ENCODE data around the gene UBAC2. TPM values are rescaled to one million over a fixed set of nuclear protein-coding genes. Genes with fewer than 3 reads are reported as not detected.
A peak's percentile ranks its signal among the peaks of the same experiment; 100 is the strongest.

UBAC2 gene
- polyA plus RNA-seq, 3 donors, result 59.6 to 113 (median 96.7) TPM

DNA sequence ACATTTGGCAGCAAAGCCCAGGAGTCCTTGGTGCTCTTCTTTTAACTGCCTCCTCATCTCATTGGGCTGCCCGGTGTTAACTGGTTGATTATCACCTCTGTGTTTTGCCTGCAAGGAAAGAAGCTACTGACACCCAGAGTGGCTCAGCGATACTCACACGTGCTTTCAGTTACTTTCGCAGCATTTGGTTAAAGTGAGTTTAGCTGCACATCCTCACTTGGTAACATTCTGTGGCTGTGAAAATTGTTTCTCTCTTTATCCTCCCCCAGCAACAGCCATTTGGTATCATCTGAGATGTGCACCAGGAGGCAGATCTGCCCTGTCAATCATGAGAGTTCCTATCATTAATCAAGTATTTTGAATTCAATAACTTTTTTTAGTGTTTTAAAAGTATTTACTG is 151.1 kb downstream of the UBAC2 start:
- Histone ChIP-seq H3K36me3 (replicated peaks in 1 of 2; ENCODE audit: control insufficient read depth in 1 of 2, insufficient read depth in 2 of 2, low read length in 2 of 2) (peaks cover 36 to 74% of the 10 kb centered on the region in 2 donors), H2AFZ (ENCODE audit: insufficient read depth, low read depth, low read length, poor library complexity, severe bottlenecking) (no peak overlapping the region), H3K4me1 (ENCODE audit: control insufficient read depth in 1 of 2, insufficient read depth in 2 of 2, low read length in 2 of 2) (peaks cover 25 to 31% of the 10 kb centered on the region in 2 donors), H3K27ac (ENCODE audit: low read depth in 1 of 2, low read length in 2 of 2) (no peak overlapping the region), H3K9me3 (replicated peaks in 1 of 2; ENCODE audit: control insufficient read depth in 1 of 2, insufficient read depth in 1 of 2, low read length in 2 of 2) (no peaks in the 10 kb centered on the region), H3K27me3 (ENCODE audit: control insufficient read depth in 2 of 2, insufficient read depth in 2 of 2, low read length in 2 of 2) (no peaks in the 10 kb centered on the region), H3K79me2 (ENCODE audit: insufficient read depth, low read length) (peaks cover 4% of the 10 kb centered on the region), H4K20me1 (ENCODE audit: insufficient read depth, low read length) (no peaks in the 10 kb centered on the region), H3K4me3 (replicated peaks in 1 of 3; ENCODE audit: low read depth in 2 of 3, low read length in 3 of 3) (no peak overlapping the region), H3K4me2 (replicated peaks; ENCODE audit: extremely low read depth, low read length, poor library complexity, severe bottlenecking) (no peak overlapping the region), H3K9ac (ENCODE audit: insufficient read depth, low read length, poor library complexity, severe bottlenecking) (no peak overlapping the region)
- intact Hi-C loops (cut with micrococcal nuclease), result no loop called here
- peaks cover 31% of the 10 kb centered on the region for H3K4me1 Mint-ChIP-seq
- 100% methylated on average over 2 of the region's 4 CpGs for WGBS (ENCODE audit: insufficient coverage)
- no peak for DNase-seq
- TF ChIP-seq CTCF (IDR thresholded peaks at IDR 0.05), result no peak
- no peak overlapping the region for H3K4me3 Mint-ChIP-seq
- no peaks in the 10 kb centered on the region for H3K9me3 Mint-ChIP-seq
- H3K27ac Mint-ChIP-seq, result peak overlapping the region in 2 of 7 donors; percentile 20 to 55
- H3K36me3 Mint-ChIP-seq, result peaks cover 87 to 88% of the 10 kb centered on the region in 2 donors
- peaks cover 0 to 2% (median 0%) of the 10 kb centered on the region in 3 donors for H3K27me3 Mint-ChIP-seq (ENCODE audit: low read depth in 3 of 3)

DNA sequence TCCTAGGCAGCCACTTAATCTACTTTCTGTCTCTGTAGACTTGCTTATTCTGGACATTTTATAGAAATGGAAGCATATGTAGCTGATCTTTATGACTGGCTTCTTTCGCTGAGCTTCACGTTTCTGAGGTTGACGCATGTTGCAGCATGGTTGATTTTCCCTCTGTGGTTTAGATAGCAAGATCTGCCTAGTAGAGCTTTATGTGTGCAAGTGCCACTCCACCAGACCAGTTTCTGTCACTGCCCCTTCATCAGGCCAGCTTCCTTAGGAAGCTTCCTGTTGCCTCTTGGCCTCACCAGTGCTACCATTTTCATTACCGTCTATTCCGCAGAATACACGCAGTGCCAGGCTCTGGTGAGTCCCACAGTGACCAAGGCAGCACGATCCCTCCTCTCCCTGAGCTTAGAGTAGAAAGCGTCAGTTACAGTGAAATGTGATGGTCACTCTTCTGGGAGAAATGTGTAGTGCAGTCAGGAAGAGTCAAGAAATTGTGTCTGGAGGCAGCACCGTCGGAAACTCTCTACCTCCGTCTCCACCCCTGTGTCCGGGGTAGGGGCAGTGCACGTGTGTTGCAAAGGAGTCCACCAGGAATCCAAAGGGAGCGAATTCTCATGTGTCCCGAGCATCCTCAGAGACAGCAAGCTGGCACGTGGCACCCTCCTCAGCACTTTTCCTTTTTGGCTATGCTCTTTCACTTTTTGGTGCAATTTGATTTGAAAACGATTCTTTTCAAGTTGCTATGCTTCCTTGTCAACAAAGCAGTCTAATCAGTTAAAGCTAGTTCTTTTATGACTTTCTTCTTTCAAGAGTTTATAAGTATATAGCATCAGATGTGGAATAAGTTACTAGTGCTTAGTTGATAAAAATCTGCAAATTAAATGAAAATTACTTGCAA is 151.9 kb downstream of the UBAC2 start:
- Histone ChIP-seq H3K36me3 (replicated peaks in 1 of 2; ENCODE audit: control insufficient read depth in 1 of 2, insufficient read depth in 2 of 2, low read length in 2 of 2) (peaks cover 36 to 71% of the 10 kb centered on the region in 2 donors), H3K27ac (ENCODE audit: low read depth in 1 of 2, low read length in 2 of 2) (no peak overlapping the region), H3K4me2 (replicated peaks; ENCODE audit: extremely low read depth, low read length, poor library complexity, severe bottlenecking) (no peak overlapping the region), H4K20me1 (ENCODE audit: insufficient read depth, low read length) (no peaks in the 10 kb centered on the region), H3K9me3 (replicated peaks in 1 of 2; ENCODE audit: control insufficient read depth in 1 of 2, insufficient read depth in 1 of 2, low read length in 2 of 2) (no peaks in the 10 kb centered on the region), H3K9ac (ENCODE audit: insufficient read depth, low read length, poor library complexity, severe bottlenecking) (no peak overlapping the region), H3K79me2 (ENCODE audit: insufficient read depth, low read length) (peaks cover 6% of the 10 kb centered on the region), H3K4me1 (ENCODE audit: control insufficient read depth in 1 of 2, insufficient read depth in 2 of 2, low read length in 2 of 2) (peaks cover 30 to 36% of the 10 kb centered on the region in 2 donors), H2AFZ (ENCODE audit: insufficient read depth, low read depth, low read length, poor library complexity, severe bottlenecking) (no peak overlapping the region), H3K27me3 (ENCODE audit: control insufficient read depth in 2 of 2, insufficient read depth in 2 of 2, low read length in 2 of 2) (no peaks in the 10 kb centered on the region), H3K4me3 (replicated peaks in 1 of 3; ENCODE audit: low read depth in 2 of 3, low read length in 3 of 3) (no peak overlapping the region)
- 96% methylated on average over 10 of the region's 17 CpGs for WGBS (ENCODE audit: insufficient coverage)
- TF ChIP-seq CTCF (IDR thresholded peaks at IDR 0.05), result no peak
- Mint-ChIP-seq H3K27ac (peak overlapping the region in 3 of 7 donors; percentile 17 to 59 (median 55)), H3K4me1 (peaks cover 39% of the 10 kb centered on the region), H3K9me3 (no peaks in the 10 kb centered on the region), H3K4me3 (no peak overlapping the region), H3K36me3 (peaks cover 87 to 88% of the 10 kb centered on the region in 2 donors), H3K27me3 (ENCODE audit: low read depth in 3 of 3) (peaks cover 0 to 2% (median 0%) of the 10 kb centered on the region in 3 donors)
- intact Hi-C loops (cut with micrococcal nuclease), result no loop called here
- no peak for DNase-seq

All from CD14-positive monocyte (primary cell).